ENCODE data around the gene HOXA3. TPM values are rescaled to one million over a fixed set of nuclear protein-coding genes. Genes with fewer than 3 reads are reported as not detected.

HOXA3 gene
- total RNA-seq, 2 experiments from 2014 or later: not detected

DNA sequence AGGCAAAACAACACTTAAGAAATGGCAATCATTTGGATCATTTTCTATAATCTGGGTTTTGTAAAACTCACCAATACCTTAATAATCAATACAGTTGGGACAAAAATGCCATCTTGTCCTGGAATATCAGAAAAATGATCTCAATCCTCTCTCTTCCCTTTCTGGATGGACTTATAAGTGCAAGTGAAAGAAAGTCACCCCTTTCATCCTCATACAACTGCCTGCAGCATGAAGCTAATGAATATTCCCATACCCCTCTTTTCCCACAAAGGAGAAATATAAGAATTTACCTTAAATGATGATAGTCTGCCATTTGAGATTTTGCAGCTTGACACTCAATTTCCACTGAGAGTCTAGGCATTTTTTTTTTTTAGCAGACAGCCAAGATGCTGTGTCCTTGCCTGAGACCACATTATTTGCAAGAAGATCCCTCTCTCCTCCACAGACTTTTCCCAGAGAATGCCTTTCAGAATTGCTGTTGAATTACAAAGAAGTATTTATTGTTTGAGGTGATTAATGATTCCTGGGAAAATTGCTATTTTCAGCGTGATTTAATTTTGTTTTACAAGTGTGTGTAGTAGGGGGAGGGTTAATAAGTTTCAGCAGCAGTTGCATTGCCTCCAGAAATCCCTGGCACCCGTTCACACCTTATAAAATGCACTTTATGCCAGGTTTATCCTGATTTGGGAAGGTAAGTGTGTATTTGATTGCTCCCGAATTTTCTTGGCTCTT is 25.6 kb downstream of the HOXA3 start:
- Mint-ChIP-seq H3K4me1 (ENCODE audit: low read depth) (no peaks in the 10 kb centered on the region), H3K9me3 (no peaks in the 10 kb centered on the region), H3K27me3 (peaks cover 16% of the 10 kb centered on the region), H3K36me3 (ENCODE audit: low read depth) (peaks cover 3% of the 10 kb centered on the region), H3K27ac (no peak overlapping the region), H3K4me3 (no peak overlapping the region)
- TF ChIP-seq, protein P1, sequence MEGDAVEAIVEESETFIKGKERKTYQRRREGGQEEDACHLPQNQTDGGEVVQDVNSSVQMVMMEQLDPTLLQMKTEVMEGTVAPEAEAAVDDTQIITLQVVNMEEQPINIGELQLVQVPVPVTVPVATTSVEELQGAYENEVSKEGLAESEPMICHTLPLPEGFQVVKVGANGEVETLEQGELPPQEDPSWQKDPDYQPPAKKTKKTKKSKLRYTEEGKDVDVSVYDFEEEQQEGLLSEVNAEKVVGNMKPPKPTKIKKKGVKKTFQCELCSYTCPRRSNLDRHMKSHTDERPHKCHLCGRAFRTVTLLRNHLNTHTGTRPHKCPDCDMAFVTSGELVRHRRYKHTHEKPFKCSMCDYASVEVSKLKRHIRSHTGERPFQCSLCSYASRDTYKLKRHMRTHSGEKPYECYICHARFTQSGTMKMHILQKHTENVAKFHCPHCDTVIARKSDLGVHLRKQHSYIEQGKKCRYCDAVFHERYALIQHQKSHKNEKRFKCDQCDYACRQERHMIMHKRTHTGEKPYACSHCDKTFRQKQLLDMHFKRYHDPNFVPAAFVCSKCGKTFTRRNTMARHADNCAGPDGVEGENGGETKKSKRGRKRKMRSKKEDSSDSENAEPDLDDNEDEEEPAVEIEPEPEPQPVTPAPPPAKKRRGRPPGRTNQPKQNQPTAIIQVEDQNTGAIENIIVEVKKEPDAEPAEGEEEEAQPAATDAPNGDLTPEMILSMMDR (IDR thresholded peaks at IDR 0.05): no peak
- no peak for DNase-seq
- ChIA-PET POLR2A (interaction anchor here (0.7 kb wide), 1 partner anchor 37 kb away, joined by 3 read pairs; no protein-coding TSS in a partner anchor), CTCF (no interaction called here)
- intact Hi-C loops (cut with micrococcal nuclease): no loop called here
- no peak for ATAC-seq

DNA sequence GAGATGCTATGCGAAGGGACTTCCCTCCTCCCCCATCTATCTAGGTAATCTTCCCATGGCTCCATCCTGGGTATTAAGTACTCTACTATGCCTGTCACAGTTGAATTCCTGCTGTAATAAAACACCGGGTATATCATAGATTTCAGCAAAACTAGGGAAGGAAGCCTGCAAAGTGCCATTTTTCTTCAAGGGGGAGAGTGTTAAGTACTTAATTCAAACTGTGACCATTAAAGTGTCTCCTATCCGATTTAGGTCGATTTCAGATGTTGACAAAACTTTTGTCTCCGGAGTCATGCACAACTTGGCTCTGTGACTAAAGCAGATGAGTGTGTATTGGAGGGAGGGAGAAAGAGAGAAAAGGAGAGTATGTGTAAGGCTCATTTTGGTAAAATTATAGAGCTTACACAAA is 26.4 kb downstream of the HOXA3 start:
- ATAC-seq (no peak), DNase-seq (no peak)
- no peaks in the 10 kb centered on the region for H3K9me3 Mint-ChIP-seq
- POLR2A ChIA-PET: interaction anchor here (0.7 kb wide), 1 partner anchor 37 kb away, joined by 3 read pairs; no protein-coding TSS in a partner anchor
- no peak overlapping the region for H3K27ac Mint-ChIP-seq
- TF ChIP-seq, protein P1 (IDR thresholded peaks at IDR 0.05): no peak
- CTCF ChIA-PET: no interaction called here
- no peak overlapping the region for H3K4me3 Mint-ChIP-seq
- no peaks in the 10 kb centered on the region for H3K4me1 Mint-ChIP-seq (ENCODE audit: low read depth)
- no peaks in the 10 kb centered on the region for H3K36me3 Mint-ChIP-seq (ENCODE audit: low read depth)
- peaks cover 12% of the 10 kb centered on the region for H3K27me3 Mint-ChIP-seq
- intact Hi-C loops (cut with micrococcal nuclease): no loop called here

DNA sequence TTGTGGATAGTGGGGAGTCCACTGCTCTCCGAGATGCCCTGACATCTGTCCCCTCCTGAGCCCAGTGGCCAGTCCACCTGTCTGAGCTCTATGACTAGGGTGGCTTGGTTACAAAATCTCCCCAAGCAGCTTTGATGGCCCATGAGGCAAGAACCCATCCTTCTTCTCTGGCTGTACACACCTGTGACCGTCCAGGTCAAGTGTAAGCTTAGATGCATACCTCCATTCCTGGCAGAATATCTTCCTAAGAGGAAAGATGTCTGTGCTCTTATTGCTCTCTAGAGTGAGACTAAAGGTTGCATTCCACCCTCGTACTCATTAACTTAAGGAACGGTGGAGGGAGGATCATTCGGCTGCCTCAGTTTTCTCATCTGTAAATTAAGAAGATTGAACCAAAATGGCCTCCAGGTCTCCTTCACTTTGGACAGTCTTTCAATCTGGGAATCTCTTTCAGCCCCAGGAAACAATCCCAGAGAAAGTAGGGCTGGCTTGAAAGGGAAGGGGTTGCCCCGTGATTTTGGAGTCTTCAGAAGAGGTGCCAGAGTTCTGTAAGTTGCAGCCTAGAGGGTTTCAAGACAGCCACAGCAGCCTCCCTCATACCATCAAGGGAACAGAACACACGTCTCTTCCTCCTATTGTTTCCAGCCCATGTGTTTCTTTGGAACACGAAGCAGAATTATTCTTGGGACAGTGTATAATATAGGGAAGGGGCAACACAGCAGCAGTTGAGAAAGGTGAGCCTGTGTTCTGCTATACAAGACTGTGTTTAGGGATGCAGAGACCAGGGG is 27.3 kb downstream of the HOXA3 start:
- H3K4me1 Mint-ChIP-seq (ENCODE audit: low read depth): no peaks in the 10 kb centered on the region
- intact Hi-C loops (cut with micrococcal nuclease): no loop called here
- no peak overlapping the region for H3K27ac Mint-ChIP-seq
- H3K27me3 Mint-ChIP-seq: peaks cover 12% of the 10 kb centered on the region
- H3K36me3 Mint-ChIP-seq (ENCODE audit: low read depth): no peaks in the 10 kb centered on the region
- CTCF ChIA-PET: no interaction called here
- H3K4me3 Mint-ChIP-seq: no peak overlapping the region
- ATAC-seq (no peak), DNase-seq (no peak)
- POLR2A ChIA-PET: no interaction called here
- TF ChIP-seq, protein P1 (IDR thresholded peaks at IDR 0.05): no peak
- H3K9me3 Mint-ChIP-seq: no peaks in the 10 kb centered on the region

DNA sequence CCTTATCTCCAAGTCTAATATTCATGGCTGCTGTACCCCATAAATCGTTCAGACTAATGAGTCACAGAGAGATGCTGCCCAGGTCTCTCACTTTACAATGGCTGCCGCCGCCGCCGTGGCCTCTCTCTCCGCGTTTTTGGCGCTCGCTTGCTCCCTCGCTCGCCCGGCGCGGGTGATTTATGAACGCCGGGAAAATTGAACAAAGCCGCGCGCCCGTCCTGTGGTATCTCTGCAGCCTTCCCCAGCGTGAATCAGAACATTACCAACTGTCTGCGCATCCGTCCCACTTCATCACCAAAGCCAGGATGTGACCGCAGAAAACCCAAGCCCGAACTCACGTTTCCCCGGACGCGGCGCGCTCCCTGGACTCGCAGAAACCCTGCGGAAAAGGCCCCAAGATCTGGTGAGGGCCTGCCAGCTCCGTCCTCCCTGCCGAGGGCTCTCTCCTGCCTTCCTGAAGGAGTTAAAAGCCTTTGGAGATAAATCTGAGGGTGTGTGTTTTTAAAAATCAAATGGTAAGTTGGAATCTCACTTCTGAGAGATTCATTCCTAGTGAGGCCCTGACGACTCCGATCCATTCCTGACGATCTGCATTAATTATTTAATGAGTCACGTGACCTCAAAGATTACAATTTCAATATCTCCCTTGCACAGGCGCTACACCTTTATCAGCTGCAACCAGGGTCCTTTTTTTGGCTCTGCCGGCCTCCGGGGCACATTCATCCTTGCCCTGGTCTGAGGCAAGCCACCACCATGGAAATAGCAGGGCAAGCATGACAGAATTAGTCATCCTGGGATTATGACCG is 28.1 kb downstream of the HOXA3 start:
- ATAC-seq: no peak
- Mint-ChIP-seq H3K4me1 (ENCODE audit: low read depth) (no peaks in the 10 kb centered on the region), H3K36me3 (ENCODE audit: low read depth) (no peaks in the 10 kb centered on the region), H3K27me3 (peaks cover 12% of the 10 kb centered on the region), H3K9me3 (no peaks in the 10 kb centered on the region), H3K27ac (no peak overlapping the region), H3K4me3 (no peak overlapping the region)
- CTCF ChIA-PET: no interaction called here
- POLR2A ChIA-PET: no interaction called here
- intact Hi-C loops (cut with micrococcal nuclease): no loop called here
- TF ChIP-seq, protein P1 (IDR thresholded peaks at IDR 0.05): no peak
- no peak for DNase-seq
